ENCODE data around the gene MBP. TPM values are rescaled to one million over a fixed set of nuclear protein-coding genes. Genes with fewer than 3 reads are reported as not detected.

The MBP gene
- total RNA-seq, 2 experiments from 2014 or later, result 75.4 to 79.2 TPM

- TF ChIP-seq, protein P1, sequence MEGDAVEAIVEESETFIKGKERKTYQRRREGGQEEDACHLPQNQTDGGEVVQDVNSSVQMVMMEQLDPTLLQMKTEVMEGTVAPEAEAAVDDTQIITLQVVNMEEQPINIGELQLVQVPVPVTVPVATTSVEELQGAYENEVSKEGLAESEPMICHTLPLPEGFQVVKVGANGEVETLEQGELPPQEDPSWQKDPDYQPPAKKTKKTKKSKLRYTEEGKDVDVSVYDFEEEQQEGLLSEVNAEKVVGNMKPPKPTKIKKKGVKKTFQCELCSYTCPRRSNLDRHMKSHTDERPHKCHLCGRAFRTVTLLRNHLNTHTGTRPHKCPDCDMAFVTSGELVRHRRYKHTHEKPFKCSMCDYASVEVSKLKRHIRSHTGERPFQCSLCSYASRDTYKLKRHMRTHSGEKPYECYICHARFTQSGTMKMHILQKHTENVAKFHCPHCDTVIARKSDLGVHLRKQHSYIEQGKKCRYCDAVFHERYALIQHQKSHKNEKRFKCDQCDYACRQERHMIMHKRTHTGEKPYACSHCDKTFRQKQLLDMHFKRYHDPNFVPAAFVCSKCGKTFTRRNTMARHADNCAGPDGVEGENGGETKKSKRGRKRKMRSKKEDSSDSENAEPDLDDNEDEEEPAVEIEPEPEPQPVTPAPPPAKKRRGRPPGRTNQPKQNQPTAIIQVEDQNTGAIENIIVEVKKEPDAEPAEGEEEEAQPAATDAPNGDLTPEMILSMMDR (IDR thresholded peaks at IDR 0.05), result no peak
- Mint-ChIP-seq H3K27ac (no peak overlapping the region), H3K9me3 (no peaks in the 10 kb centered on the region), H3K27me3 (peaks cover 5% of the 10 kb centered on the region), H3K4me1 (ENCODE audit: low read depth) (peaks cover 6% of the 10 kb centered on the region), H3K4me3 (no peak overlapping the region), H3K36me3 (ENCODE audit: low read depth) (no peaks in the 10 kb centered on the region)
- Histone ChIP-seq H3K4me1 (ENCODE audit: insufficient read depth, low read length) (no peaks in the 10 kb centered on the region), H3K9me3 (ENCODE audit: control insufficient read depth in 1 of 2, insufficient read depth in 1 of 2, low read length in 2 of 2) (peaks cover 0 to 12% of the 10 kb centered on the region in 2 experiments), H3K36me3 (ENCODE audit: insufficient read depth, low read length) (no peaks in the 10 kb centered on the region), H3K4me3 (ENCODE audit: low read length) (no peak overlapping the region), H3K27me3 (ENCODE audit: control insufficient read depth in 1 of 2, insufficient read depth in 2 of 2, low read length in 2 of 2) (no peaks in the 10 kb centered on the region), H3K27ac (ENCODE audit: low read depth in 1 of 2, low read length in 2 of 2) (no peak overlapping the region)
- intact Hi-C loops (cut with DNase I, micrococcal nuclease), result no loop called here
- POLR2A ChIA-PET, result no interaction called here
- no peak for DNase-seq
- CTCF ChIA-PET, result no interaction called here
- ATAC-seq (ENCODE audit: poor library complexity), result no peak
Measured at GRCh38 chr18:77165503-77166188, 33.1 kb upstream of the MBP start.

- ATAC-seq (ENCODE audit: poor library complexity) (peak; percentile 32), DNase-seq (no peak)
- no peaks in the 10 kb centered on the region for H3K4me1 ChIP-seq (ENCODE audit: insufficient read depth, low read length)
- ChIA-PET CTCF (no interaction called here), POLR2A (no interaction called here)
- Mint-ChIP-seq H3K9me3 (no peaks in the 10 kb centered on the region), H3K27ac (no peak overlapping the region), H3K4me3 (no peak overlapping the region), H3K36me3 (ENCODE audit: low read depth) (no peaks in the 10 kb centered on the region), H3K4me1 (ENCODE audit: low read depth) (peaks cover 6% of the 10 kb centered on the region), H3K27me3 (peaks cover 5% of the 10 kb centered on the region)
- no peak overlapping the region for H3K4me3 ChIP-seq (ENCODE audit: low read length)
- no peak overlapping the region for H3K27ac ChIP-seq (ENCODE audit: low read depth in 1 of 2, low read length in 2 of 2)
- no peaks in the 10 kb centered on the region for H3K36me3 ChIP-seq (ENCODE audit: insufficient read depth, low read length)
- intact Hi-C loops (cut with DNase I, micrococcal nuclease), result no loop called here
- TF ChIP-seq, protein P1 (IDR thresholded peaks at IDR 0.05), result no peak
- H3K27me3 ChIP-seq (ENCODE audit: control insufficient read depth in 1 of 2, insufficient read depth in 2 of 2, low read length in 2 of 2), result no peaks in the 10 kb centered on the region
- H3K9me3 ChIP-seq (ENCODE audit: control insufficient read depth in 1 of 2, insufficient read depth in 1 of 2, low read length in 2 of 2), result peaks cover 0 to 12% of the 10 kb centered on the region in 2 experiments
Measured at GRCh38 chr18:77164763-77165485, 32.3 kb upstream of the MBP start.

- Histone ChIP-seq H3K27me3 (ENCODE audit: control insufficient read depth in 1 of 2, insufficient read depth in 2 of 2, low read length in 2 of 2) (no peaks in the 10 kb centered on the region), H3K36me3 (ENCODE audit: insufficient read depth, low read length) (no peaks in the 10 kb centered on the region), H3K27ac (ENCODE audit: low read depth in 1 of 2, low read length in 2 of 2) (no peak overlapping the region), H3K4me1 (ENCODE audit: insufficient read depth, low read length) (no peaks in the 10 kb centered on the region), H3K4me3 (ENCODE audit: low read length) (no peak overlapping the region), H3K9me3 (ENCODE audit: control insufficient read depth in 1 of 2, insufficient read depth in 1 of 2, low read length in 2 of 2) (peaks cover 0 to 7% of the 10 kb centered on the region in 2 experiments)
- POLR2A ChIA-PET, result no interaction called here
- no peaks in the 10 kb centered on the region for H3K36me3 Mint-ChIP-seq (ENCODE audit: low read depth)
- TF ChIP-seq, protein P1 (IDR thresholded peaks at IDR 0.05), result no peak
- no peak for DNase-seq
- H3K9me3 Mint-ChIP-seq, result no peaks in the 10 kb centered on the region
- no peak overlapping the region for H3K27ac Mint-ChIP-seq
- CTCF ChIA-PET, result no interaction called here
- peaks cover 5% of the 10 kb centered on the region for H3K27me3 Mint-ChIP-seq
- no peak overlapping the region for H3K4me3 Mint-ChIP-seq
- intact Hi-C loops (cut with DNase I, micrococcal nuclease), result no loop called here
- H3K4me1 Mint-ChIP-seq (ENCODE audit: low read depth), result peaks cover 6% of the 10 kb centered on the region
- no peak for ATAC-seq (ENCODE audit: poor library complexity)
Measured at GRCh38 chr18:77164026-77164425, 31.4 kb upstream of the MBP start.
